ENCODE measurements around the gene FDXR. TPM values are rescaled to one million over a fixed set of nuclear protein-coding genes. Genes with fewer than 3 reads are reported as not detected.

Gene FDXR
- total and polyA plus RNA-seq, 4 donors: 3.9 to 10.1 (median 4.6) TPM

GRCh38 chr17:74868908-74869255, 3.9 kb downstream of the FDXR start:
- H3K27ac ChIP-seq (ENCODE audit: low read depth in 1 of 2, low read length in 2 of 2): no peak overlapping the region
- no peak overlapping the region for H3K9ac ChIP-seq (ENCODE audit: low read depth in 1 of 2, low read length in 2 of 2)
- H3K36me3 ChIP-seq (ENCODE audit: control insufficient read depth in 4 of 4, insufficient read depth in 3 of 4, low read depth in 1 of 4, low read length in 3 of 4): no peaks in the 10 kb centered on the region
- DNase-seq (ENCODE audit: low spot score): no peak
- peaks cover 4 to 16% (median 10%) of the 10 kb centered on the region in 4 donors for H3K4me1 ChIP-seq (ENCODE audit: control insufficient read depth in 4 of 4, insufficient read depth in 4 of 4, low read length in 3 of 4)
- H3K4me3 ChIP-seq (ENCODE audit: low read depth in 1 of 3, low read length in 3 of 3): no peak overlapping the region
- TF ChIP-seq RXRA (IDR thresholded peaks at IDR 0.05): no peak
- TF ChIP-seq GABPA (IDR thresholded peaks at IDR 0.05 in 1 of 2, conservative IDR thresholded peaks at IDR 0.05 in 1 of 2): no peak
- no peak for TF ChIP-seq YY1 (IDR thresholded peaks at IDR 0.05)
- no peak for TF ChIP-seq SP1 (IDR thresholded peaks at IDR 0.05)
- no peak for TF ChIP-seq ZBTB33 (IDR thresholded peaks at IDR 0.05)
- TF ChIP-seq HNF4A (conservative IDR thresholded peaks at IDR 0.05): no peak
- no peak for TF ChIP-seq TAF1 (conservative IDR thresholded peaks at IDR 0.05)
- TF ChIP-seq EGR1 (IDR thresholded peaks at IDR 0.05; ENCODE audit: low read depth in 2 of 2): no peak
- no peak for TF ChIP-seq REST (IDR thresholded peaks at IDR 0.05)
- no peak for TF ChIP-seq MAX (IDR thresholded peaks at IDR 0.05)
- no peak for TF ChIP-seq HNF4G (IDR thresholded peaks at IDR 0.05)
- TF ChIP-seq JUND (IDR thresholded peaks at IDR 0.05): no peak
- TF ChIP-seq, protein P1, sequence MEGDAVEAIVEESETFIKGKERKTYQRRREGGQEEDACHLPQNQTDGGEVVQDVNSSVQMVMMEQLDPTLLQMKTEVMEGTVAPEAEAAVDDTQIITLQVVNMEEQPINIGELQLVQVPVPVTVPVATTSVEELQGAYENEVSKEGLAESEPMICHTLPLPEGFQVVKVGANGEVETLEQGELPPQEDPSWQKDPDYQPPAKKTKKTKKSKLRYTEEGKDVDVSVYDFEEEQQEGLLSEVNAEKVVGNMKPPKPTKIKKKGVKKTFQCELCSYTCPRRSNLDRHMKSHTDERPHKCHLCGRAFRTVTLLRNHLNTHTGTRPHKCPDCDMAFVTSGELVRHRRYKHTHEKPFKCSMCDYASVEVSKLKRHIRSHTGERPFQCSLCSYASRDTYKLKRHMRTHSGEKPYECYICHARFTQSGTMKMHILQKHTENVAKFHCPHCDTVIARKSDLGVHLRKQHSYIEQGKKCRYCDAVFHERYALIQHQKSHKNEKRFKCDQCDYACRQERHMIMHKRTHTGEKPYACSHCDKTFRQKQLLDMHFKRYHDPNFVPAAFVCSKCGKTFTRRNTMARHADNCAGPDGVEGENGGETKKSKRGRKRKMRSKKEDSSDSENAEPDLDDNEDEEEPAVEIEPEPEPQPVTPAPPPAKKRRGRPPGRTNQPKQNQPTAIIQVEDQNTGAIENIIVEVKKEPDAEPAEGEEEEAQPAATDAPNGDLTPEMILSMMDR (IDR thresholded peaks at IDR 0.05; ENCODE audit: low read depth, low read length, missing input control): no peak
- no peak for TF ChIP-seq FOXA2 (IDR thresholded peaks at IDR 0.05)
- no peak for TF ChIP-seq FOXA1 (IDR thresholded peaks at IDR 0.05)
- H3K27me3 ChIP-seq (ENCODE audit: control insufficient read depth in 4 of 4, insufficient read depth in 4 of 4, low read length in 3 of 4): no peaks in the 10 kb centered on the region
- WGBS: 90% methylated on average over 6 of the region's 6 CpGs
- no peaks in the 10 kb centered on the region for H3K9me3 ChIP-seq (ENCODE audit: control insufficient read depth in 4 of 4, low read length in 3 of 4)

GRCh38 chr17:74868251-74868907, 4.4 kb downstream of the FDXR start:
- H3K27me3 ChIP-seq (ENCODE audit: control insufficient read depth in 4 of 4, insufficient read depth in 4 of 4, low read length in 3 of 4): no peaks in the 10 kb centered on the region
- no peak overlapping the region for H3K9ac ChIP-seq (ENCODE audit: low read depth in 1 of 2, low read length in 2 of 2)
- no peaks in the 10 kb centered on the region for H3K36me3 ChIP-seq (ENCODE audit: control insufficient read depth in 4 of 4, insufficient read depth in 3 of 4, low read depth in 1 of 4, low read length in 3 of 4)
- no peak overlapping the region for H3K27ac ChIP-seq (ENCODE audit: low read depth in 1 of 2, low read length in 2 of 2)
- TF ChIP-seq, protein P2, sequence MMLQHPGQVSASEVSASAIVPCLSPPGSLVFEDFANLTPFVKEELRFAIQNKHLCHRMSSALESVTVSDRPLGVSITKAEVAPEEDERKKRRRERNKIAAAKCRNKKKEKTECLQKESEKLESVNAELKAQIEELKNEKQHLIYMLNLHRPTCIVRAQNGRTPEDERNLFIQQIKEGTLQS (IDR thresholded peaks at IDR 0.05): no peak
- peak; percentile 95 for TF ChIP-seq NR2F2 (IDR thresholded peaks at IDR 0.05)
- no peak for TF ChIP-seq HNF4G (IDR thresholded peaks at IDR 0.05)
- TF ChIP-seq RAD21 (IDR thresholded peaks at IDR 0.05): no peak
- no peak for TF ChIP-seq GABPA (IDR thresholded peaks at IDR 0.05 in 1 of 2, conservative IDR thresholded peaks at IDR 0.05 in 1 of 2)
- H3K4me1 ChIP-seq (ENCODE audit: control insufficient read depth in 4 of 4, insufficient read depth in 4 of 4, low read length in 3 of 4): peaks cover 4 to 13% (median 7%) of the 10 kb centered on the region in 4 donors
- H3K4me3 ChIP-seq (ENCODE audit: low read depth in 1 of 3, low read length in 3 of 3): no peak overlapping the region
- 81% methylated on average over 12 of the region's 12 CpGs for WGBS
- DNase-seq (ENCODE audit: low spot score): no peak
- no peaks in the 10 kb centered on the region for H3K9me3 ChIP-seq (ENCODE audit: control insufficient read depth in 4 of 4, low read length in 3 of 4)

Data from liver (tissue), 9 donors.